ENCODE measurements around the gene RNASE8.
A peak's percentile ranks its signal among the peaks of the same experiment; 100 is the strongest.

Gene RNASE8

DNA sequence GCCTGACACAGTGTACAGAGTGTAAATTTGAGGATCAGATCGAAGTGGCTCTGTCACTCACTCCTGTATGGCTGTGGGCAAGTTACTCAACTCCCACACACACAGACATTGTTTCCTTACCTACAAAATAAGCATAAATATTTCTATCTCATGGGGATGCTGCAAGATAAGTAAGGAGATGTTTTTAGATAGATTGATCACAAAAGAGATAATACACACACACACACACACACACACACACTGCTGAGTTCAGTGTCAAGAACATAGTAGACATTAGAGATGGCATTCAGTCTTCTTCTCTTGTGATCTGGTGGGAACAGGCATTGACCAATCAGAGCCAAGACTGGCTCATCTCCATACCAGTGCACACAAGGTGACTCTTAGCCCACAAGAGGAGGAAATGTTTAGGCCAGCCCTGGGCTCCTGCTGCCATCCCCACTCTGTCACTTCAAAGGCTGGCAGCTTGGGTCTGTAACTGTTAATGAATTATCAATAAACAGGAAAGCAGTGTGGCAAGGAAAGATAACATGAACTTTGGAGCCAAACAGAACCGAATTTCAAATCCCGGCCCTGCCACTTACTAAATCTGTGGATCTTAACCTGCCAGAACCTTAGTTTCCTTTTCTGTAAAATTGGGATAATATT is 3.4 kb upstream of the RNASE8 start:
- DNase-seq: no peak

DNA sequence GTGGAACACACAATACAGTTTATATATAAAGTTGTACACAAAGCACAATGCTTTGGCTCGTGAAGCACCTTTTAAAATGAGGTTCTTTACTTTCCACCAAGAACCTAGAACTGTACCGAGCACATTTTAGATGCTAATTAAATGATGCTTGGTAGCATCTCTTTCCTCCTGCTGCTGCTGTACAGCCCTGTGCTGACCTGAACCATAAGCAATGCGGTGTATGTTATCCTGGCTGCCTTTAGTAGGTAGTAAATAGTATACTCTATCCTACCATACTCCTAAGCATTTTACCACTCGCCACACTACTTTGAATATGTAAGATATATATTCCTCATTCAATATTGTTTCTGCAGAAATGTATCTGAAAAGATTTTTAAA is 2.9 kb upstream of the RNASE8 start:
- DNase-seq: no peak

DNA sequence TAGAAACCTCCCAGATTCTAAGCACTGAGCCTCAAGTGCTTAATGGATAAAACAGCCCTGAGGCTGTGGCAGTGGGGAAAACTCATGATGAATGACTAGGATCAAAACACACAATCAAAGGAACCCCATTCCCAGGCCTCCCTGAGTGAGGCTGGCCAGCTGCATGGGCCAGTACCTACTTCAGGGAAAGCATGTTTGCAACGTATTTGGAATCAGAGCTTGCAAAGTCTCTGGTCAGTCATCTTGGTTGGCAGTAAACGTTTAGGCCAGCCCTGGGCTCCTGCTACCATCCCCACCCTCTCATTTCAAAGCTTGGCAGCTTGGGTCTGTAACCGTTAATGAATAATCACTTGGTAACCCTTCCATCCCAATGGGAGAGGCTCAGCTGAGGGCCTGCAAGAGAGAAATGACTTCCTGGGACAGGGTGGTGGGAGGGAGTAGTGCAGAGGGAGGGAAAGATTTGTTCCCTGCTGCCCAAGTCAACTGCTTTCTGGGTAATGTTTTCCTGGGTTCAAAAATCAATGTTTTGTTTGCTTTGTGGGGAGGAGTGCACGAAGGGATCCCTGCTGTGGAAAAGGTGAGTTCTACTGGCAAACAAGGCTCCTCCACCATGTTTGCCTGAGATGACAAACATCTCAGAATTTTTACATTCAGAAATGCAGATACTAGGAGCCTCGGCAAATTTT is 2.0 kb upstream of the RNASE8 start:
- DNase-seq: no peak

- no peak for DNase-seq
Measured at GRCh38 chr14:21056520-21057163, 980 bp upstream of the RNASE8 start.

DNA sequence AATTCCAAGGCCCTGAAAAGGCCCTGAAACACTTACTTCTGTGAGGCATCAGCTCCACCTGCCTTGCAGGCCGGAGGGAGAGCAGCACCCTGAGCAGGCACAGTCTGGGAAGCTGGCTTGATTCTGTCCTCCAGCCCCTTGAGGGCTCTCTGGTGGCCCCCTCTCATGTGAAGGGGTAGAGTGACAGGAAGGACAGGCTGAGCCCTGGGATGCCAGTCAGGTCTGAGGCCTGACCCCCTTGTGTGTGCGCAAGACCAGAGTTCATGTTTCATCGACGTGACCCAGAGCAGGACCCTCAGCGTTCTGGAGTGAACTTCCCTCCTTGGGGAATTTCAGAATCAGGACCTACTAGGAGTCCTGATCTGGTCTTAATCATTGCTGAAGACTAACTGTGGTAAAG is 1.3 kb downstream of the RNASE8 start:
- no peak for DNase-seq

- DNase-seq: no peak
Measured at GRCh38 chr14:21059842-21060613, 2.4 kb downstream of the RNASE8 start.

GRCh38 chr14:21060614-21061346 is 3.2 kb downstream of the RNASE8 start:
- DNase-seq: no peak

DNA sequence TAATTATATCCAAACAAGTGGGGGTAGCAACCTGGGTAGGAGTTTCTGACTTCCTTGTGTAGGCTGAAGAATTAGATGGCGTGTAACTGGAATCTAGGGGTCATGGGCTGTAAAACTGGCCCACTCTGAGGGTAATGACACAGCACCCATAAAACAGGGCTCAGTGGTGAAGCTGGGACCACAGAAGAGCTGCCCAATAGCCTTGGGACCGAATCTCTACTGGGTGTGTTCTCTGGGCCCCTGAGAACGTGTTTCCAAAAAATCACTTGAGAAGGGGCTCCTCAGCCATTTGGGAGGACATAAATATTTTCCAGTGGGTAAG is 3.7 kb downstream of the RNASE8 start:
- no peak for DNase-seq

DNA sequence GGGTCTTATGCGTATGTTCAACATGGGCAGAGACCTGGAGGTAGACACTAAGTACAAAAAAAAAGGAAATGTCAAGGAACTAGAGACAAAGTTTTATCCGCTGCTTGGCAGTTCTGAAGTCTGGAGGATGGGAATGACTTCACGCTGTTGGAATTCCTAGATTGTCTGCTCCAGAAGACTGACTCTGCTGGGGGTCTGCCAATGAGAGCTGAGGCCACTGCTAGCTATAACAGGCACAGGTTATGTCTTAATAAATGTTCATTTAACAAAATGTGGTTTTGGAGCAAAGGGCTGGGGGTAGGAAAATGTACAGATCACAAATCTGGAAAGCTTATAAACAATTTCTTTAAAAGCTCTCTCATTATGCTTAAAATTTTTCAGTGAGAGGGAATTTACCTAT is 5.9 kb downstream of the RNASE8 start:
- no peak for DNase-seq

GRCh38 chr14:21066882-21067502 is 9.4 kb downstream of the RNASE8 start:
- no peak for DNase-seq

DNA sequence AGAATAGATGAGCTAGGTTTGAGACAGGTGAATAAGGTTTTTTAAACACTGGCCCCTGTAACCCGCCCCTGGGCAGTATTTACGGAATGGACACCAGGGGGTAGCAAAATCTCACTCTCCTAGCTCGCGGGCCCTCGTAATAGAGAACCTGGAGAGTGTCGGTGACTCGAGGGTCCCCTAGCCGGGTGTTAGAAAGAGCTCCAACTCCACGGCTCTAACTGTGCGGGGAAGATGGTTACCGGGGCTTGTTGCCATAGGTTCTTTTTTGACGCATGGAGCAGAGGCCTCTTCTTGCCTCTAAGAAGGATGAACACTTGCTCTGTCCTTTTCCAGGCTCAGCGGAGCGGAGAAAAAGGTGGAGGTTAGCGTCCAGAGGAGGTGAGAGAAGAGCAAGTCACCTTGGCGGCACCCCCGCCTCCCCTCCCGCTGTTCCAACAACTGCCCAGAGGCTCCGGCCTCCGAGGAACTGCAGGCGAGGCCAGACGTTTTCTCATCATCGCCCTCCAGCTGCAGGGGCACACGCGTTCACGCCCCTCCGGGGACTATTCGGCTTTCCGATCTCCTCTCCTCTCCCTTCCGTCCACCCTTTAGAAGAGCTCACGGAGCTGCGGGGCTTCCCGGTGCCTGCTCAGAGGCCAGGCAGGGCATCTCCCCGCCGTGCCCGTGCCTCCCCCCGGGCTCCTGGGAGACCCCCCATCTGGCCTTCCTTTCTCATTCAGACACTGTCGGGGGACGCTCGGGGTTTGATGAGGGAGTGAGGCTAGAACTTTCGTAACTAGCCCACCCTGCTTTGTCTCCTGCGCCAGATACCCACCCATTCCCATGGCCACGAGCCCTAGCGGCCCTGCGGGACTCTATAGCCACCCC is 11.1 kb downstream of the RNASE8 start:
- DNase-seq: peak; percentile 44 to 53

DNA sequence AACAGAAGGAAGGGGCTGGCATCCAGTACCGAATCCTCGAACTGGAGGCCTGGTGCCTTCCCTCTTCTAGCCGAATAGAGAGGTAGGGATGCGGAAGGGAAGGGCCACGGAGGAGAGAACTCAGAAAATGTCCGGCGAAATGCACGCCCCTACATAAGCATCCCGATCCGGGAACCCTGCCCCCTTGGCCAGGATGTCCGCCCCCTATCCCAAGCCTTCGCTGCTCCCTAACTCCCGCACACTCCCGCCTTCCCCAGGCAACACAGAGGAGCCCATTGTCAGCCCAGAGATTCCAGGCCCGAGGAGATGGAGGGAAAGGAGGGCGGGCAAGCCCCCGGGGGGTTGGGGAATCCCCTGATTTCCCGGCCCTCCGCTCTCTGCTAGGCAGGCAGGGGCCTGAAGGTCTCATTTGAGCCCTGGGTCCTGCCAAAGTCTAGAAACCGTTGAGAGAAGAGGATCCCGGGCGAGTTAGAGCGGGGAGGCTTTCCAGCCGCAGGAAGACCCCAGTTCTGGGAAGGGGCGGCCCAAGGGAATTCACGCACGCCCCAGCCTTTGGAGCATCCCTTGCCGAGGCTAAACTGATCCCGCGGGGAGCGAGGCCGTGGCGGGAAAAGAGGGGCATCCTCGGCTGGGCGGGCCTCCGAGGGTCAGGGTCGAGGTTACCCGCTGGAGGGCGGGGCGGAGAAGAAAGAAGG is 11.9 kb downstream of the RNASE8 start:
- no peak for DNase-seq

DNA sequence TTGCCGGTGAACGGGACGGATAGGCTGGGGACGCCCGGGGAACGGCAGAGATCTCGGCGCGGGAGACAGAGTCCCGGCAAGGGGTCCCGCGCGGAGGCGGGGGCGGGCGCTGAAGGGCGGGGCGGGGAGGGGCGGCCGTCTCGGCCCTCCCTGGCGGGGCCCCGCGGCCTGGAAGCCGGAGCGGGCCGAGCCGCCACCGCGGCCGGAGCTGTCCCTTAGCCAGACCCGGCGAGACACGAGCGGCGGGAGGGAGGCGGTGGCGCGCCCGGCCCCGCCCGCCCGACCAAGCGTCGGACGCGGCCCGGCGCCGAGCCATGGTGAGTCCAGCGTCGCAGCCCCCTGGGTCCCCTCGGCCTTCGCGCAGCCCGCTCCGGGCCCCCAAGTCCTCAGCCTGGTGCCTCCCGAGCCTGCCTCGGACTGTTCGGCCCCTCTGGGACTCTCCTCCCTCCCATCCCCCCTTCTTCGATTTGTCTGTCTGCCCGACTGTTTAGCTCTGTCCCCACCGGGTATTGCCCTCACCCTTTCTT is 12.5 kb downstream of the RNASE8 start, which contains the start of gene ARHGEF40:
Gene ARHGEF40 (plus strand): TSS at position 222 of the 527 bp plus-strand sequence. CDS start 93 bp downstream, at position 315.
- no peak for DNase-seq

GRCh38 chr14:21070610-21071224 is 13.1 kb downstream of the RNASE8 start:
- DNase-seq: no peak

- peak in 1 of 2 donors; percentile 36 for DNase-seq
Measured at GRCh38 chr14:21071225-21072030, 13.8 kb downstream of the RNASE8 start.

- DNase-seq: no peak
Measured at GRCh38 chr14:21072031-21072473, 14.4 kb downstream of the RNASE8 start.

DNA sequence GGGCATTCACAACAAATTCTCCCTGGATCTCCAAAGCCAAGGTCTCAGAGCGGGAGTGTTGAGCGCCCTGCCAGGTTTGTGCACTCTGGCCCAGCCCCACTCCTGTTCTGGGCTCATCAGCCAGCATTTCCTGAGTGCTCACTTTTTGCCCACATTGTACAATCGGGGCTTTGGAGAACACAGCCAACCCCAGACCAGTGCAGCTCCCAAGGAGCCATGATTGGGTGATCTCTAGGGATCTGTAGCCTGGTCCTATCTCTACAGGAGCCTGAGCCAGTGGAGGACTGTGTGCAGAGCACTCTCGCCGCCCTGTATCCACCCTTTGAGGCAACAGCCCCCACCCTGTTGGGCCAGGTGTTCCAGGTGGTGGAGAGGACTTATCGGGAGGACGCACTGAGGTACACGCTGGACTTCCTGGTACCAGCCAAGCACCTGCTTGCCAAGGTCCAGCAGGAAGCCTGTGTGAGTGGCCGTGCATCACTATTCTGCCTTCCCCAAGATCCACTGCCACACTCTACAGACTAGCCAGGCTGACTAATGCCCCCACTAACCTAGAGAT is 15.2 kb downstream of the RNASE8 start:
- DNase-seq: no peak

- DNase-seq: no peak
Measured at GRCh38 chr14:21073921-21074320, 16.3 kb downstream of the RNASE8 start.
